SH-SY5Y (cell line): ENCODE results near the gene CTRB2.

ENCODE experiments used
- GATA2 ChIP-seq: IDR thresholded peaks from 2 replicates; pipeline ENCODE4 v1.6.1; 2011; ENCODE audit warnings: mild to moderate bottlenecking, low read depth, low read length
- GATA3 ChIP-seq: IDR thresholded peaks from 2 replicates; pipeline ENCODE4 v1.6.1; 2011; ENCODE audit warnings: low read depth, mild to moderate bottlenecking, low read length, moderate library complexity

DNA sequence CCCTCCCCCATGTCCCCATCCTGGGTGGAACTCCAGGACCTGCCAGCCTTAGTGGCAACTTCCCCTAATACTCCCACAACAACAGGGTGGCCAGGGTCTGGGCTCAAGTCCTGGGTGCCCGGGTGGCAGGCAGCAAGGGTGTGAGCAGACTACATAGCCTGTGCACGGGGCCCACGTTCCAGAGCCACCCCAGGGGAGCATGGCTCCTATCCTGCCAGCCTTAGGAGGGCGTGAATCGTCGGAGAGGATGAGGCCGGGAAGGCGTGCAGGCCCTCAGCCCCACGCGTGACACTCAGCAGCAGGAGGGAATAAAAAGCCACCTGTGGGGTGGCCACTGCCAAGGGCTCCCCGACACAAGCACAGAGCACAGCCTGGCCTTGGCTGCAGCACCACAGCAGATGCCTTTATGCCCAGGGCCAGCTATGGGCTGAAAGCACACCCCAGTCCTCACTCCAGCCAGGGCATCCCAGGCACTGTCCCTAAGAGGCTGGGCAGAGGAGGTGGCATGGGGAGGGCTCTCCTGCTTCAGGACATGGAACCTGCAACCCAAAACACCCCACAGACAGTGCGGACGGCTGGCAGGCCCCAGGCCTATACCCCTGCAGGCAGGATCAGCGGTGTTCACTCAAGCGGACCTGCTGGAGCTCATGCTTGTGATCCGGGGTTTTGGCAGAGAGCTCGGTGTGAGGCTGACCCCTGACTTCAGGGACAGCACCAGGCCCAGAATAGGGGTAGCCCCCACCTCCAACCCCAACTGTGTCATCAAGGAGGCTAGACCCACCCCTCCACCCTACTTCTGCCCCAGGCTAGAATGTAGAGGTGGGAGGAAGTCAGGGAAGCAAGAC lies 41.8 kb upstream of the CTRB2 start:
- TF ChIP-seq GATA2 = no peak
- no peak for TF ChIP-seq GATA3
